CD1c-positive myeloid dendritic cell (primary cell): ENCODE results near the gene RHBDD3.

Experiments
- DNase-seq: peaks from one replicate; pipeline ENCODE4 v3.0.0-alpha.2; 2016; ENCODE audit errors: extremely low spot score

Gene RHBDD3

GRCh38 chr22:29269731-29270474 is 2.1 kb upstream of the RHBDD3 start:
- peak; percentile 13 for DNase-seq

GRCh38 chr22:29269230-29269604 is 1.4 kb upstream of the RHBDD3 start:
- DNase-seq: no peak

- DNase-seq: peak; percentile 59
Measured at GRCh38 chr22:29268511-29269229, 889 bp upstream of the RHBDD3 start.

GRCh38 chr22:29267462-29267857 is 321 bp downstream of the RHBDD3 start:
- DNase-seq: no peak

GRCh38 chr22:29266564-29267461 is 968 bp downstream of the RHBDD3 start:
- no peak for DNase-seq

GRCh38 chr22:29265929-29266328 is 1.9 kb downstream of the RHBDD3 start:
- no peak for DNase-seq

- no peak for DNase-seq
Measured at GRCh38 chr22:29265305-29265704, 2.5 kb downstream of the RHBDD3 start.

GRCh38 chr22:29263791-29264276 is 3.9 kb downstream of the RHBDD3 start:
- no peak for DNase-seq

- DNase-seq: no peak
Measured at GRCh38 chr22:29260601-29261315, 7.0 kb downstream of the RHBDD3 start.

- no peak for DNase-seq
Measured at GRCh38 chr22:29260031-29260560, 7.7 kb downstream of the RHBDD3 start.

- DNase-seq: no peak
Measured at GRCh38 chr22:29259253-29259899, 8.4 kb downstream of the RHBDD3 start.

GRCh38 chr22:29258407-29259252 is 9.2 kb downstream of the RHBDD3 start:
- DNase-seq: no peak

GRCh38 chr22:29257751-29258181 is 10.0 kb downstream of the RHBDD3 start:
- DNase-seq: no peak

GRCh38 chr22:29256606-29257325 is 11.0 kb downstream of the RHBDD3 start:
- DNase-seq: no peak

GRCh38 chr22:29255064-29255621 is 12.6 kb downstream of the RHBDD3 start:
- no peak for DNase-seq

GRCh38 chr22:29254286-29254660 is 13.5 kb downstream of the RHBDD3 start:
- no peak for DNase-seq

GRCh38 chr22:29253561-29254285 is 14.1 kb downstream of the RHBDD3 start:
- DNase-seq: no peak
